Stimulated activated naive CD8-positive, alpha-beta T cell treated with anti-CD3 and anti-CD28 coated beads, Interleukin-15, amount 100 ng/mL, for 72 hours (primary cell): Measurements from ENCODE around the gene KRT25.

Experiments used
- ATAC-seq: fragments of 150-1000 bp; cut with Tn5 transposase; 2 replicates; pipeline ENCODE4 v1.10.0; 2021; ENCODE audit warnings: mild to moderate bottlenecking, moderate library complexity
- DNase-seq, 2 donors: peaks; one replicate each; pipeline ENCODE4 v3.0.0; 2021 to 2022
- H3K27ac Mint-ChIP-seq, 2 donors: one replicate each; pipeline ENCODE4 v1.8.0; 2022; ENCODE audit warnings: mild to moderate bottlenecking in 2 of 2, mixed read lengths in 2 of 2, moderate library complexity in 2 of 2
- H3K27me3 Mint-ChIP-seq: one replicate; pipeline ENCODE4 v1.8.0; 2022; ENCODE audit warnings: mixed read lengths
- H3K4me1 Mint-ChIP-seq: one replicate; pipeline ENCODE4 v1.8.0; 2022; ENCODE audit warnings: mild to moderate bottlenecking, mixed read lengths
- H3K4me3 Mint-ChIP-seq, 2 donors: one replicate each; pipeline ENCODE4 v1.8.0; 2022; ENCODE audit warnings: mild to moderate bottlenecking in 2 of 2, mixed read lengths in 2 of 2, moderate library complexity in 1 of 2
- H3K9me3 Mint-ChIP-seq, 2 donors: one replicate each; pipeline ENCODE4 v1.8.0; 2022; ENCODE audit warnings: mixed read lengths in 2 of 2

Gene KRT25

GRCh38 chr17:40755231-40755630 is at the start of gene KRT25:
TSS of gene KRT25 (minus strand) at chr17:40755331. CDS start at chr17:40755271, 60 bp downstream.
- Mint-ChIP-seq H3K27ac (peak within 1 kb of the TSS in 1 of 2 donors; percentile 79), H3K9me3 (peaks cover 13 to 22% of the 10 kb centered on the region in 2 donors), H3K27me3 (no peaks in the 10 kb centered on the region), H3K4me1 (no peaks in the 10 kb centered on the region), H3K4me3 (no peak within 1 kb of the TSS)
- ATAC-seq (no peak), DNase-seq (no peak)

GRCh38 chr17:40803617-40804082 is 48.5 kb upstream of the KRT25 start:
- DNase-seq (peak; percentile 71 to 78), ATAC-seq (peak; percentile 92)
- Mint-ChIP-seq H3K9me3 (no peaks in the 10 kb centered on the region), H3K27ac (no peak overlapping the region), H3K4me1 (no peaks in the 10 kb centered on the region), H3K27me3 (peaks cover 37% of the 10 kb centered on the region), H3K4me3 (no peak overlapping the region)

GRCh38 chr17:40801157-40801556 is 46.0 kb upstream of the KRT25 start:
- H3K27ac Mint-ChIP-seq, result no peak overlapping the region
- H3K4me1 Mint-ChIP-seq, result no peaks in the 10 kb centered on the region
- peaks cover 20% of the 10 kb centered on the region for H3K27me3 Mint-ChIP-seq
- DNase-seq (no peak), ATAC-seq (no peak)
- no peak overlapping the region for H3K4me3 Mint-ChIP-seq
- no peaks in the 10 kb centered on the region for H3K9me3 Mint-ChIP-seq

GRCh38 chr17:40800381-40800780 is 45.2 kb upstream of the KRT25 start:
- no peaks in the 10 kb centered on the region for H3K4me1 Mint-ChIP-seq
- ATAC-seq (no peak), DNase-seq (no peak)
- no peak overlapping the region for H3K27ac Mint-ChIP-seq
- H3K27me3 Mint-ChIP-seq, result peaks cover 26% of the 10 kb centered on the region
- no peaks in the 10 kb centered on the region for H3K9me3 Mint-ChIP-seq
- no peak overlapping the region for H3K4me3 Mint-ChIP-seq

GRCh38 chr17:40799859-40800258 is 44.7 kb upstream of the KRT25 start, which contains the start of gene KRT28:
TSS of gene KRT28 (minus strand) at chr17:40799959. CDS start at chr17:40799893, 66 bp downstream.
- ATAC-seq, result no peak
- DNase-seq, result no peak
- Mint-ChIP-seq H3K9me3 (no peaks in the 10 kb centered on the region), H3K4me1 (no peaks in the 10 kb centered on the region), H3K27ac (no peak within 1 kb of the TSS), H3K27me3 (peaks cover 27% of the 10 kb centered on the region), H3K4me3 (no peak within 1 kb of the TSS)

GRCh38 chr17:40796846-40797245 is 41.7 kb upstream of the KRT25 start:
- Mint-ChIP-seq H3K27ac (no peak overlapping the region), H3K9me3 (no peaks in the 10 kb centered on the region), H3K27me3 (peaks cover 33% of the 10 kb centered on the region), H3K4me1 (no peaks in the 10 kb centered on the region), H3K4me3 (no peak overlapping the region)
- DNase-seq, result no peak
- no peak for ATAC-seq

- ATAC-seq, result no peak
- H3K4me1 Mint-ChIP-seq, result no peaks in the 10 kb centered on the region
- no peak overlapping the region for H3K4me3 Mint-ChIP-seq
- no peak for DNase-seq
- H3K27ac Mint-ChIP-seq, result peak overlapping the region in 1 of 2 donors; percentile 79
- H3K9me3 Mint-ChIP-seq, result no peaks in the 10 kb centered on the region
- peaks cover 33% of the 10 kb centered on the region for H3K27me3 Mint-ChIP-seq
Measured at GRCh38 chr17:40795019-40795667, 40.0 kb upstream of the KRT25 start.

GRCh38 chr17:40794466-40794865 is 39.3 kb upstream of the KRT25 start:
- Mint-ChIP-seq H3K4me3 (no peak overlapping the region), H3K27ac (no peak overlapping the region), H3K27me3 (peaks cover 33% of the 10 kb centered on the region), H3K4me1 (no peaks in the 10 kb centered on the region), H3K9me3 (no peaks in the 10 kb centered on the region)
- ATAC-seq, result no peak
- no peak for DNase-seq

- Mint-ChIP-seq H3K27ac (no peak overlapping the region), H3K9me3 (no peaks in the 10 kb centered on the region), H3K4me3 (no peak overlapping the region), H3K4me1 (no peaks in the 10 kb centered on the region), H3K27me3 (peaks cover 33% of the 10 kb centered on the region)
- DNase-seq (no peak), ATAC-seq (no peak)
Measured at GRCh38 chr17:40793832-40794231, 38.7 kb upstream of the KRT25 start.

GRCh38 chr17:40791787-40792436 is 36.8 kb upstream of the KRT25 start:
- Mint-ChIP-seq H3K4me3 (no peak overlapping the region), H3K27ac (no peak overlapping the region), H3K9me3 (no peaks in the 10 kb centered on the region), H3K4me1 (no peaks in the 10 kb centered on the region), H3K27me3 (peaks cover 33% of the 10 kb centered on the region)
- DNase-seq (no peak), ATAC-seq (no peak)

GRCh38 chr17:40791111-40791510 is 36.0 kb upstream of the KRT25 start:
- ATAC-seq (no peak), DNase-seq (no peak)
- H3K9me3 Mint-ChIP-seq, result no peaks in the 10 kb centered on the region
- H3K4me1 Mint-ChIP-seq, result no peaks in the 10 kb centered on the region
- H3K27ac Mint-ChIP-seq, result no peak overlapping the region
- H3K27me3 Mint-ChIP-seq, result peaks cover 25% of the 10 kb centered on the region
- no peak overlapping the region for H3K4me3 Mint-ChIP-seq

GRCh38 chr17:40782450-40782849 is 27.3 kb upstream of the KRT25 start, which contains the start of gene KRT27:
TSS of gene KRT27 (minus strand) at chr17:40782550. CDS start at chr17:40782493, 57 bp downstream.
- no peaks in the 10 kb centered on the region for H3K9me3 Mint-ChIP-seq
- no peak within 1 kb of the TSS for H3K4me3 Mint-ChIP-seq
- H3K27ac Mint-ChIP-seq, result no peak within 1 kb of the TSS
- H3K4me1 Mint-ChIP-seq, result peaks cover 6% of the 10 kb centered on the region
- ATAC-seq (no peak), DNase-seq (no peak)
- H3K27me3 Mint-ChIP-seq, result peaks cover 31% of the 10 kb centered on the region

- peaks cover 47% of the 10 kb centered on the region for H3K27me3 Mint-ChIP-seq
- H3K27ac Mint-ChIP-seq, result no peak overlapping the region
- DNase-seq (peak in 1 of 2 donors; percentile 26), ATAC-seq (peak; percentile 54)
- peak overlapping the region; percentile 63 to 69 for H3K4me3 Mint-ChIP-seq
- H3K9me3 Mint-ChIP-seq, result no peaks in the 10 kb centered on the region
- peaks cover 6% of the 10 kb centered on the region for H3K4me1 Mint-ChIP-seq
Measured at GRCh38 chr17:40779181-40779909, 24.2 kb upstream of the KRT25 start.

- Mint-ChIP-seq H3K27me3 (peaks cover 47% of the 10 kb centered on the region), H3K4me1 (peaks cover 6% of the 10 kb centered on the region), H3K9me3 (no peaks in the 10 kb centered on the region), H3K4me3 (no peak overlapping the region), H3K27ac (no peak overlapping the region)
- ATAC-seq (no peak), DNase-seq (no peak)
Measured at GRCh38 chr17:40778461-40778860, 23.3 kb upstream of the KRT25 start.

- no peak overlapping the region for H3K4me3 Mint-ChIP-seq
- no peaks in the 10 kb centered on the region for H3K9me3 Mint-ChIP-seq
- DNase-seq (no peak), ATAC-seq (no peak)
- no peak overlapping the region for H3K27ac Mint-ChIP-seq
- peaks cover 47% of the 10 kb centered on the region for H3K27me3 Mint-ChIP-seq
- H3K4me1 Mint-ChIP-seq, result peaks cover 6% of the 10 kb centered on the region
Measured at GRCh38 chr17:40777971-40778370, 22.8 kb upstream of the KRT25 start.

- DNase-seq, result no peak
- Mint-ChIP-seq H3K4me3 (no peak overlapping the region), H3K27me3 (peaks cover 51% of the 10 kb centered on the region), H3K27ac (no peak overlapping the region), H3K4me1 (peaks cover 6% of the 10 kb centered on the region), H3K9me3 (no peaks in the 10 kb centered on the region)
- no peak for ATAC-seq
Measured at GRCh38 chr17:40777459-40777858, 22.3 kb upstream of the KRT25 start.
